Adrenal gland (tissue), 5 donors: ENCODE data around the gene INSYN1.

ENCODE experiments used
- CTCF ChIP-seq, 6 experiments: fragments of 450-650 bp in 4 of 6; fragments of 200-600 bp in 2 of 6; sonication (generic) in 1 of 6; IDR thresholded peaks; 1 replicate in 5 of 6; 2 replicates in 1 of 6; pipeline versions ENCODE4 v1.5.1 to v1.8.0; 2016 to 2021; ENCODE audit warnings: antibody characterized with exemption in 6 of 6, mild to moderate bottlenecking in 2 of 6, moderate library complexity in 1 of 6
- POLR2A ChIP-seq, 2 donors: fragments of 450-650 bp; IDR thresholded peaks; one replicate each; pipeline ENCODE4 v1.6.1; 2017; ENCODE audit warnings: antibody characterized with exemption in 2 of 2, mild to moderate bottlenecking in 2 of 2, moderate library complexity in 1 of 2
- donor health status: DM: no; HTN: no; CAD: no.

DNA sequence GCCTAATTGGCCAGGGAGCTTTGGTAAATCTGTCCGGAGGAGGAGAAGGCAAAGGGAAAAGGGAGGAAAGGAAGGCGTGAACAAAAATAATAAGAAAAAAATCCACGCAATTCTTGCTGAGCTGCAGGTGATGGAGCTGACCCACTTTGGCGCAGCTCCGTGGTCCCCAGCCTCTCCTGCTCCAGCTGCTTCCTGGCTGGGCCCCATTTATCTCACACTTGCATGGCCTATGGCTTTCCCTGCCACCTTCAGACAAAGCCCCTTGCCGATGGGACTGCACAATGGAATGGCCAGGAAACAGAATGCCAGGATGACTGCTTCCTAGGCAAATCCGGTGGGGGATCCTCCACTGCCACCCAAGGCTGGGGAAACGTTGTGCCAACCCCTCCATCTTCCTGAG is 6.9 kb downstream of the INSYN1 start:
- TF ChIP-seq CTCF (IDR thresholded peaks at IDR 0.05) (no peak), POLR2A (IDR thresholded peaks at IDR 0.05) (no peak)
